Keratinocyte (primary cell): Measurements from ENCODE around the gene GGA1. TPM values are rescaled to one million over a fixed set of nuclear protein-coding genes. Genes with fewer than 3 reads are reported as not detected.

Experiments used
- DNase-seq: peaks from one replicate; pipeline ENCODE4 v3.0.0-alpha.2; 2011; ENCODE audit warnings: low read depth, missing footprints, low spot score
- FAIRE-seq: peaks from 2 replicates; lab custom pipeline; 2011; peaks lifted over from hg19 to GRCh38; lab: Jason Lieb, UNC
- H2AFZ ChIP-seq: 2 replicates; pipeline ENCODE4 v1.6.0; 2012; ENCODE audit warnings: low read length, control low read depth, inconsistent platforms; ENCODE audit not compliant: control insufficient read depth
- H3K27ac ChIP-seq: 2 replicates; pipeline ENCODE4 v1.5.1; 2011; ENCODE audit warnings: low read length; ENCODE audit not compliant: control insufficient read depth, insufficient read depth
- H3K27me3 ChIP-seq: 3 replicates; pipeline ENCODE4 v1.6.0; 2011; ENCODE audit warnings: low read length; ENCODE audit not compliant: control insufficient read depth, insufficient read depth; ENCODE audit errors: extremely low read depth
- H3K36me3 ChIP-seq, 2 experiments: 2 replicates in 1 of 2; 3 replicates in 1 of 2; pipeline ENCODE4 v1.5.1; 2011; ENCODE audit warnings: low read length in 2 of 2, mild to moderate bottlenecking in 1 of 2; ENCODE audit not compliant: control insufficient read depth in 2 of 2, insufficient read depth in 2 of 2; ENCODE audit errors: extremely low read depth in 1 of 2
- H3K4me1 ChIP-seq: 3 replicates; pipeline ENCODE4 v1.5.1; 2011; ENCODE audit warnings: low read length; ENCODE audit not compliant: control insufficient read depth, insufficient read depth; ENCODE audit errors: extremely low read depth
- H3K4me2 ChIP-seq: 3 replicates; pipeline ENCODE4 v1.6.0; 2011; ENCODE audit warnings: low read depth, low read length; ENCODE audit not compliant: control insufficient read depth, insufficient read depth; ENCODE audit errors: extremely low read depth
- H3K4me3 ChIP-seq, 3 experiments: fragments of 200-600 bp in 1 of 3; sonication (generic) in 1 of 3; 2 replicates in 2 of 3; 3 replicates in 1 of 3; pipeline ENCODE4 v1.5.1; 2011 to 2016; ENCODE audit warnings: low read length in 3 of 3, mild to moderate bottlenecking in 3 of 3, control low read depth in 2 of 3, inconsistent platforms in 1 of 3, low read depth in 1 of 3, mixed read lengths in 1 of 3, mixed run types in 1 of 3, moderate library complexity in 1 of 3; ENCODE audit not compliant: control insufficient read depth in 2 of 3, insufficient read depth in 2 of 3; ENCODE audit errors: extremely low read depth in 1 of 3
- H3K79me2 ChIP-seq: 2 replicates; pipeline ENCODE4 v1.6.0; 2012; ENCODE audit warnings: low read length; ENCODE audit not compliant: control insufficient read depth, insufficient read depth
- H3K9ac ChIP-seq: 3 replicates; pipeline ENCODE4 v1.6.0; 2011; ENCODE audit warnings: low read length; ENCODE audit not compliant: control insufficient read depth, insufficient read depth; ENCODE audit errors: extremely low read depth
- H3K9me1 ChIP-seq: 3 replicates; pipeline ENCODE4 v1.6.0; 2011; ENCODE audit warnings: low read length; ENCODE audit not compliant: control insufficient read depth, insufficient read depth; ENCODE audit errors: extremely low read depth
- H3K9me3 ChIP-seq: 2 replicates; pipeline ENCODE4 v1.5.1; 2012; ENCODE audit warnings: low read depth, low read length; ENCODE audit not compliant: control insufficient read depth
- H4K20me1 ChIP-seq: 3 replicates; pipeline ENCODE4 v1.6.0; 2011; ENCODE audit warnings: low read length; ENCODE audit not compliant: control insufficient read depth, insufficient read depth; ENCODE audit errors: extremely low read depth
- CTCF ChIP-seq, 3 experiments: IDR thresholded peaks in 1 of 3; conservative IDR thresholded peaks in 1 of 3; optimal IDR thresholded peaks in 1 of 3; 2 replicates in 2 of 3; 3 replicates in 1 of 3; pipeline versions ENCODE3 to v1.5.1; 2011; ENCODE audit warnings: low read length in 3 of 3, mild to moderate bottlenecking in 3 of 3, moderate library complexity in 2 of 3, control low read depth in 1 of 3, inconsistent platforms in 1 of 3; ENCODE audit not compliant: insufficient read depth in 2 of 3; ENCODE audit errors: extremely low read depth in 1 of 3
- EZH2 ChIP-seq: IDR thresholded peaks from one replicate; pipeline ENCODE4 v1.6.1; 2012; ENCODE audit warnings: inconsistent platforms, mild to moderate bottlenecking, low read length, moderate library complexity
- dilution Hi-C: fragments of 300-500 bp; cut with MboI; formaldehyde crosslinking; loops from one replicate; pipeline ENCODE4 v1.7.0; 2020; ENCODE audit warnings: low sequenced_read_pairs; ENCODE audit not compliant: extremely low pct_ligation_motif_present
- polyA plus RNA-seq, 5 experiments: library from polyadenylated mRNA; depleted of rRNA in 3 of 5; stranded (reverse) in 3 of 5; stranded (forward) in 1 of 5; unstranded in 1 of 5; fragments of >200 nt; gene quantifications; 1 replicate in 1 of 5; 2 replicates in 3 of 5; 3 replicates in 1 of 5; pipeline versions ENCODE4 v1.2.1 to v1.2.3, GENCODE V29; 2011 to 2012; ENCODE audit warnings: missing spikeins in 2 of 5, low read depth in 1 of 5, low replicate concordance in 1 of 5

Gene GGA1
- polyA plus RNA-seq, 1 donor (not counting 4 experiments of a cell fraction or from before 2014, with no cell fraction given), result 29.2 TPM

DNA sequence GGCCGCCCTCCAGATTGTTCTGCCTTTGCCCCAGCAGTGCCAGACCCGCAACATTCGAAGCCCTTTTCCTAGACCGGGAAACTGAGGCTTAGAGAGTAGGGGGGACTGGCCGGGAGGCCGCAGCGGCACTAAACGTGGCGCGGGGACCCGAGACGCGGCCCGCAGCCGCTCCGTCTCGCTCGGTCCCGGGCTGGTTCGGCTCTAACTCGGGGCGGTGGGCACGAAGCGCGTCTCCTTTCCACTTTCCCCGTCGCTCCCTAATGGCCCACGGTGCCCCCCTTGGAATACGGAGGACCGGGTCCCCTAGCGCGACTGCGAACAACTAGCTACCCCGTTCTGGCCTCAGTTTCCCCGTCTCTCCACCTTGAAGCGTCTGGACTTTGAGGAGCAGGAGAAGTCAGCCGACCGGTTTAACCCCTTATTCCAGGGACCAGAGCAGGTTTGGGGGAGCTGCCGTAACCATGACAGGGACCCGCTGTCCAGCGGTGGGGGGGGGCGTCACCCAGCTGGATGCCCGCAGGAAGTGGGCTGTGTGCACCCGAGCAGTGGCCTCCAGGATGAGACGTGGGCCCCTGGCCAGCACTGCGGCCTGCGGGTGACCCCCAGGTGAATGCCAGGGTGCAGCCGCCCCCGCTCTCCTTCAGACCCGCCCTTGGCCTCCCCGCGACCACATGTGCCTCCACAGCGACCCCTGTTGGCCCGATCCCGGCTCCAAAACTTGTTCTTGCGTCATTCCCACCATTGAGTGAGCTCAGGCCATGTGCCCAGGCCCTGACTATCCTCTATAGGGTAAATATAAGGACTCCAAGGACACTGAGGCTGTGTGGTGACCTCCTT lies 47.2 kb upstream of the GGA1 start:
- H3K4me2 ChIP-seq, result peak overlapping the region; percentile 92
- H3K79me2 ChIP-seq, result peaks cover 49% of the 10 kb centered on the region
- H3K27me3 ChIP-seq, result no peaks in the 10 kb centered on the region
- TF ChIP-seq EZH2 (no peak), CTCF (optimal IDR thresholded peaks at IDR 0.05 in 1 of 3, IDR thresholded peaks at IDR 0.05 in 1 of 3, conservative IDR thresholded peaks at IDR 0.05 in 1 of 3; ENCODE audit: extremely low read depth in 1 of 3, insufficient read depth in 2 of 3, low read length in 3 of 3) (peak; percentile 84 to 92 (median 91))
- FAIRE-seq (peak; percentile 65), DNase-seq (no peak)
- H4K20me1 ChIP-seq, result peaks cover 30% of the 10 kb centered on the region
- H2AFZ ChIP-seq, result no peak overlapping the region
- H3K27ac ChIP-seq, result peak overlapping the region; percentile 85
- peak overlapping the region; percentile 74 to 95 (median 77) for H3K4me3 ChIP-seq
- H3K9me1 ChIP-seq, result peaks cover 11% of the 10 kb centered on the region
- dilution Hi-C loops, result no loop called here
- peaks cover 57% of the 10 kb centered on the region for H3K4me1 ChIP-seq
- H3K9ac ChIP-seq, result peak overlapping the region; percentile 96
- peaks cover 6 to 29% of the 10 kb centered on the region in 2 experiments for H3K36me3 ChIP-seq
- no peaks in the 10 kb centered on the region for H3K9me3 ChIP-seq

GRCh38 chr22:37562049-37562875 lies 46.4 kb upstream of the GGA1 start:
- Histone ChIP-seq H3K27ac (peak overlapping the region; percentile 85), H3K9ac (peak overlapping the region; percentile 96), H3K36me3 (peaks cover 11 to 37% of the 10 kb centered on the region in 2 experiments), H3K9me3 (no peaks in the 10 kb centered on the region), H3K4me1 (peaks cover 58% of the 10 kb centered on the region), H3K4me2 (peak overlapping the region; percentile 92), H4K20me1 (peaks cover 38% of the 10 kb centered on the region), H3K27me3 (no peaks in the 10 kb centered on the region), H3K79me2 (peaks cover 55% of the 10 kb centered on the region), H3K9me1 (peaks cover 11% of the 10 kb centered on the region), H2AFZ (no peak overlapping the region), H3K4me3 (peak overlapping the region; percentile 74 to 95 (median 77))
- TF ChIP-seq CTCF (optimal IDR thresholded peaks at IDR 0.05 in 1 of 3, IDR thresholded peaks at IDR 0.05 in 1 of 3, conservative IDR thresholded peaks at IDR 0.05 in 1 of 3; ENCODE audit: extremely low read depth in 1 of 3, insufficient read depth in 2 of 3, low read length in 3 of 3), result no peak
- no peak for TF ChIP-seq EZH2
- FAIRE-seq, result peak; percentile 5
- DNase-seq, result no peak
- dilution Hi-C loops, result no loop called here
